ENCODE data around the gene GATA6. TPM values are rescaled to one million over a fixed set of nuclear protein-coding genes. Genes with fewer than 3 reads are reported as not detected.
A peak's percentile ranks its signal among the peaks of the same experiment; 100 is the strongest.

GATA6 gene
- total RNA-seq, 2 donors from 2014 or later: 52.7 to 61.3 TPM

GRCh38 chr18:22132763-22133162 lies 36.6 kb upstream of the GATA6 start:
- H3K27ac ChIP-seq: no peak overlapping the region
- H3K27me3 ChIP-seq: no peaks in the 10 kb centered on the region
- intact Hi-C loops (cut with DNase I): no loop called here
- no peak for TF ChIP-seq CTCF (IDR thresholded peaks at IDR 0.05)
- H3K4me3 ChIP-seq: no peak overlapping the region
- H3K9me3 ChIP-seq: no peaks in the 10 kb centered on the region
- H3K4me1 ChIP-seq: no peaks in the 10 kb centered on the region
- no peak for DNase-seq
- H3K36me3 ChIP-seq: no peaks in the 10 kb centered on the region
- H3K9ac ChIP-seq (ENCODE audit: low read depth in 2 of 2, low read length in 2 of 2): no peak overlapping the region

- Histone ChIP-seq H3K4me1 (no peaks in the 10 kb centered on the region), H3K36me3 (no peaks in the 10 kb centered on the region), H3K9ac (ENCODE audit: low read depth in 2 of 2, low read length in 2 of 2) (no peak overlapping the region), H3K27ac (no peak overlapping the region), H3K27me3 (no peaks in the 10 kb centered on the region), H3K4me3 (no peak overlapping the region), H3K9me3 (no peaks in the 10 kb centered on the region)
- TF ChIP-seq CTCF (IDR thresholded peaks at IDR 0.05): no peak
- intact Hi-C loops (cut with DNase I): no loop called here
- DNase-seq: peak; percentile 29
Observed at GRCh38 chr18:22136395-22136794, 33.0 kb upstream of the GATA6 start.

GRCh38 chr18:22141211-22141610 lies 28.2 kb upstream of the GATA6 start:
- H3K27me3 ChIP-seq: no peaks in the 10 kb centered on the region
- no peaks in the 10 kb centered on the region for H3K36me3 ChIP-seq
- no peak overlapping the region for H3K27ac ChIP-seq
- H3K9me3 ChIP-seq: no peaks in the 10 kb centered on the region
- H3K4me1 ChIP-seq: no peaks in the 10 kb centered on the region
- intact Hi-C loops (cut with DNase I): no loop called here
- TF ChIP-seq CTCF (IDR thresholded peaks at IDR 0.05): no peak
- no peak overlapping the region for H3K9ac ChIP-seq (ENCODE audit: low read depth in 2 of 2, low read length in 2 of 2)
- DNase-seq: no peak
- no peak overlapping the region for H3K4me3 ChIP-seq

GRCh38 chr18:22143347-22144340 lies 25.7 kb upstream of the GATA6 start:
- H3K4me1 ChIP-seq: no peaks in the 10 kb centered on the region
- no peaks in the 10 kb centered on the region for H3K36me3 ChIP-seq
- no peaks in the 10 kb centered on the region for H3K9me3 ChIP-seq
- TF ChIP-seq CTCF (IDR thresholded peaks at IDR 0.05): no peak
- intact Hi-C loops (cut with DNase I): no loop called here
- no peak overlapping the region for H3K4me3 ChIP-seq
- no peak overlapping the region for H3K9ac ChIP-seq (ENCODE audit: low read depth in 2 of 2, low read length in 2 of 2)
- H3K27ac ChIP-seq: no peak overlapping the region
- DNase-seq: peak; percentile 30
- H3K27me3 ChIP-seq: no peaks in the 10 kb centered on the region

- no peaks in the 10 kb centered on the region for H3K27me3 ChIP-seq
- no peaks in the 10 kb centered on the region for H3K36me3 ChIP-seq
- H3K27ac ChIP-seq: no peak overlapping the region
- no peak for TF ChIP-seq CTCF (IDR thresholded peaks at IDR 0.05)
- DNase-seq: no peak
- no peak overlapping the region for H3K9ac ChIP-seq (ENCODE audit: low read depth in 2 of 2, low read length in 2 of 2)
- H3K4me1 ChIP-seq: no peaks in the 10 kb centered on the region
- no peaks in the 10 kb centered on the region for H3K9me3 ChIP-seq
- no peak overlapping the region for H3K4me3 ChIP-seq
- intact Hi-C loops (cut with DNase I): no loop called here
Observed at GRCh38 chr18:22145160-22145559, 24.2 kb upstream of the GATA6 start.

Measured in colonic mucosa (tissue), 4 donors.